ENCODE results near the gene CCDC92B. TPM values are rescaled to one million over a fixed set of nuclear protein-coding genes. Genes with fewer than 3 reads are reported as not detected.

Gene CCDC92B
- total and polyA plus RNA-seq, 9 of the 15 experiments (the other 6 are each of a cell fraction or from before 2014, with no cell fraction given) = not detected

DNA sequence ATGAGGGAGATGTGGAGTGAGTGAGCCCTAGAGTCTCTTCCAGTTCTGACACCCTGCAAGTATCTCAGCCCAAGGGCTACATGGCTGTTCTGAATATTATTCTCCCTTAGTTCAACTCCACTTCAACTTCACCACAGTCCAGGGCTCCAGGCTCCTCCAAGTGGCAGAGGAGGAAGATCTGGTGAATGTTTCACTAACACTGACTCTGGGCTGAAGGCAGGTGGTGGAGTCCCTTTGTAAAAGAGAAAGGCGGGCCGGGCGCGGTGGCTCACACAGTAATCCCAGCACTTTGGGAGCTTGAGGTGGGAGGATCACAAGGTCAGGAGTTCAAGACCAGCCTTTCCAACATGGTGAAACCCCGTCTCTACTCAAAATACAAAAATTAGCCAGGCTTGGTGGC lies 13.6 kb downstream of the CCDC92B start:
- in situ Hi-C loops (cut with MboI) = no loop called here
- H4K20me1 ChIP-seq (replicated peaks; ENCODE audit: control insufficient read depth, insufficient read depth, low read length) = no peaks in the 10 kb centered on the region
- H3K27me3 ChIP-seq (ENCODE audit: control insufficient read depth in 2 of 2, insufficient read depth in 2 of 2, low read length in 2 of 2) = peaks cover 0 to 19% of the 10 kb centered on the region in 2 experiments; a peak in 3 of 5 replicates
- ChIA-PET CTCF (ENCODE audit: low intra/inter-chr PET ratio) (no interaction called here), POLR2A (no interaction called here)
- H3K9me3 ChIP-seq (replicated peaks; ENCODE audit: control insufficient read depth, insufficient read depth, low read depth, low read length) = no peaks in the 10 kb centered on the region
- BruUV-seq (replicated peaks) = no TSS peak
- H3K4me2 ChIP-seq (ENCODE audit: insufficient read depth, low read length) = no peak overlapping the region
- no peak overlapping the region for H3K27ac ChIP-seq (ENCODE audit: extremely low read depth, low read depth, low read length)
- no peaks in the 10 kb centered on the region for H3K79me2 ChIP-seq (ENCODE audit: control insufficient read depth, insufficient read depth, low read length)
- H3K9ac ChIP-seq (ENCODE audit: insufficient read depth in 1 of 2, low read depth in 2 of 2, low read length in 2 of 2) = no peak overlapping the region
- H3K4me3 ChIP-seq = no peak overlapping the region
- H3K36me3 ChIP-seq (ENCODE audit: control insufficient read depth, insufficient read depth, low read length) = no peaks in the 10 kb centered on the region
- no peak overlapping the region for H2AFZ ChIP-seq (ENCODE audit: low read depth, low read length)
- no peak for TF ChIP-seq ARID1B (IDR thresholded peaks at IDR 0.05)
- TF ChIP-seq MYNN (IDR thresholded peaks at IDR 0.05) = no peak
- no peak for TF ChIP-seq MYNN (CRISPR knock-in tag; IDR thresholded peaks at IDR 0.05)
- TF ChIP-seq, protein P1, sequence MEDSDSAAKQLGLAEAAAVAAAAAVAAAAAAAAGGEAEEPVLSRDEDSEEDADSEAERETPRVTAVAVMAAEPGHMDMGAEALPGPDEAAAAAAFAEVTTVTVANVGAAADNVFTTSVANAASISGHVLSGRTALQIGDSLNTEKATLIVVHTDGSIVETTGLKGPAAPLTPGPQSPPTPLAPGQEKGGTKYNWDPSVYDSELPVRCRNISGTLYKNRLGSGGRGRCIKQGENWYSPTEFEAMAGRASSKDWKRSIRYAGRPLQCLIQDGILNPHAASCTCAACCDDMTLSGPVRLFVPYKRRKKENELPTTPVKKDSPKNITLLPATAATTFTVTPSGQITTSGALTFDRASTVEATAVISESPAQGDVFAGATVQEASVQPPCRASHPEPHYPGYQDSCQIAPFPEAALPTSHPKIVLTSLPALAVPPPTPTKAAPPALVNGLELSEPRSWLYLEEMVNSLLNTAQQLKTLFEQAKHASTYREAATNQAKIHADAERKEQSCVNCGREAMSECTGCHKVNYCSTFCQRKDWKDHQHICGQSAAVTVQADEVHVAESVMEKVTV (CRISPR knock-in tag; IDR thresholded peaks at IDR 0.05) = no peak
- no peak for TF ChIP-seq ZBTB1 (CRISPR knock-in tag; IDR thresholded peaks at IDR 0.05; ENCODE audit: borderline replicate concordance, low read depth)
- no peak for TF ChIP-seq ZNF785 (CRISPR knock-in tag; IDR thresholded peaks at IDR 0.05)
- no peak for TF ChIP-seq ZNF707 (CRISPR knock-in tag; conservative IDR thresholded peaks at IDR 0.05)
- no peak for TF ChIP-seq STAT5A (IDR thresholded peaks at IDR 0.05; ENCODE audit: borderline replicate concordance, low read length)
- TF ChIP-seq KLF6 (CRISPR knock-in tag; IDR thresholded peaks at IDR 0.05; ENCODE audit: borderline replicate concordance) = no peak
- no peak for TF ChIP-seq ZNF140 (CRISPR knock-in tag; IDR thresholded peaks at IDR 0.05)
- no peak for TF ChIP-seq ZNF347 (CRISPR knock-in tag; IDR thresholded peaks at IDR 0.05; ENCODE audit: low read depth)
- no peak for TF ChIP-seq KLF10 (CRISPR knock-in tag; IDR thresholded peaks at IDR 0.05)
- TF ChIP-seq TCF7L2 (IDR thresholded peaks at IDR 0.05; ENCODE audit: low read depth, low read length) = no peak
- H3K9me1 ChIP-seq (ENCODE audit: control insufficient read depth, insufficient read depth, low read length) = no peaks in the 10 kb centered on the region
- no peaks in the 10 kb centered on the region for H3K4me1 ChIP-seq (replicated peaks in 1 of 2; ENCODE audit: control insufficient read depth in 2 of 2, insufficient read depth in 2 of 2, low read length in 2 of 2)
- WGBS (ENCODE audit: insufficient coverage, low coverage, missing lambda C conversion rate) = 4% methylated on average over 4 of the region's 5 CpGs
- FAIRE-seq (no peak), DNase-seq (ENCODE audit: extremely low read depth in 1 of 4, low spot score in 3 of 4) (no peak), ATAC-seq (no peak)
- intact Hi-C loops (cut with micrococcal nuclease) = no loop called here
